NCI-H69 (cell line): Measurements from ENCODE around the gene HDDC2.
"Not testable (repeated sequence)": the region's sequence is repeated elsewhere in the genome, so short reads cannot be mapped to it uniquely, and the experiment has no call there.

ENCODE experiments used
- DNase-seq: peaks from one replicate; lab custom pipeline; 2025; lab: John Stamatoyannopoulos, UW

Gene HDDC2

GRCh38 chr6:125306756-125307149, 5.0 kb upstream of the HDDC2 start:
- DNase-seq = no peak

- DNase-seq = no peak
These were observed 3.3 kb upstream of the HDDC2 start for GRCh38 chr6:125304970-125305660.

GRCh38 chr6:125303512-125303854, 1.7 kb upstream of the HDDC2 start:
- DNase-seq = no peak

- no peak for DNase-seq
These were observed 1.2 kb upstream of the HDDC2 start for GRCh38 chr6:125302840-125303511.

- peak; percentile 56 for DNase-seq
These were observed 754 bp downstream of the HDDC2 start for GRCh38 chr6:125300992-125301434.

- no peak for DNase-seq
These were observed 2.5 kb downstream of the HDDC2 start for GRCh38 chr6:125299257-125299656.

GRCh38 chr6:125296471-125296870, 5.3 kb downstream of the HDDC2 start:
- no peak for DNase-seq

- peak; percentile 25 for DNase-seq
These were observed 6.8 kb downstream of the HDDC2 start for GRCh38 chr6:125294925-125295324.

GRCh38 chr6:125294036-125294435, 7.7 kb downstream of the HDDC2 start:
- DNase-seq = no peak

- no peak for DNase-seq
These were observed 8.2 kb downstream of the HDDC2 start for GRCh38 chr6:125293587-125293986.

GRCh38 chr6:125287718-125288117, 14.0 kb downstream of the HDDC2 start:
- DNase-seq = no peak

- DNase-seq = no peak
These were observed 15.8 kb downstream of the HDDC2 start for GRCh38 chr6:125285936-125286335.

GRCh38 chr6:125285353-125285752, 16.4 kb downstream of the HDDC2 start:
- no peak for DNase-seq

- not testable (repeated sequence) for DNase-seq
These were observed 19.3 kb downstream of the HDDC2 start for GRCh38 chr6:125282470-125282869.

GRCh38 chr6:125280370-125281035, 21.3 kb downstream of the HDDC2 start:
- DNase-seq = not testable (repeated sequence)

- no peak for DNase-seq
These were observed 21.8 kb downstream of the HDDC2 start for GRCh38 chr6:125279961-125280360.

- DNase-seq = peak; percentile 61
These were observed 23.9 kb downstream of the HDDC2 start for GRCh38 chr6:125277838-125278237.

- no peak for DNase-seq
These were observed 26.0 kb downstream of the HDDC2 start for GRCh38 chr6:125275779-125276178.

GRCh38 chr6:125274935-125275334, 26.8 kb downstream of the HDDC2 start:
- peak; percentile 82 for DNase-seq

- DNase-seq = peak; percentile 99
These were observed 27.8 kb downstream of the HDDC2 start for GRCh38 chr6:125273965-125274364.

- no peak for DNase-seq
These were observed 28.5 kb downstream of the HDDC2 start for GRCh38 chr6:125273251-125273650.

GRCh38 chr6:125271486-125272159, 30.1 kb downstream of the HDDC2 start:
- DNase-seq = peak; percentile 48

GRCh38 chr6:125270380-125270779, 31.4 kb downstream of the HDDC2 start:
- DNase-seq = no peak
